Measurements from ENCODE around the gene LSM10.

DNA sequence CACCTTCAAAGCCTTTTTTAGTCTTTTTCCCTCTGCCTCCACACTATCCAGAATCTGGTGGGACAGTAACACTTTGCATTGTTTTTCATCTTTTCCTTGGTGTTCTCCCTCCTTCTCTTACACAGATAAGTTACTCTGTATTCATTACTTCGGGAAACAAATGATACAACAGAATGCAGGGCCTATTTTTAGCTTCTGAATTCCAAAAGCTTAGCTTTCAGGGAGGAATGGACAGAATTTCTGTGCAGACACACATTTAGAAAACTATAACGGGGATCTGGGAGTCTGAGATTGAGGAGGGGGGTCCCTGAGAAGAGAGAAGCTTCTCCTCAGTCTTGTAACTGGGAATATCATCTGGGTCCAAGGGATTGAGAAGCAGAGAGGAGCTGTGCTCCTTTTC lies 8.4 kb downstream of the LSM10 start:
- TF ChIP-seq POLR2A (IDR thresholded peaks at IDR 0.05) = no peak
- TF ChIP-seq, protein P1, sequence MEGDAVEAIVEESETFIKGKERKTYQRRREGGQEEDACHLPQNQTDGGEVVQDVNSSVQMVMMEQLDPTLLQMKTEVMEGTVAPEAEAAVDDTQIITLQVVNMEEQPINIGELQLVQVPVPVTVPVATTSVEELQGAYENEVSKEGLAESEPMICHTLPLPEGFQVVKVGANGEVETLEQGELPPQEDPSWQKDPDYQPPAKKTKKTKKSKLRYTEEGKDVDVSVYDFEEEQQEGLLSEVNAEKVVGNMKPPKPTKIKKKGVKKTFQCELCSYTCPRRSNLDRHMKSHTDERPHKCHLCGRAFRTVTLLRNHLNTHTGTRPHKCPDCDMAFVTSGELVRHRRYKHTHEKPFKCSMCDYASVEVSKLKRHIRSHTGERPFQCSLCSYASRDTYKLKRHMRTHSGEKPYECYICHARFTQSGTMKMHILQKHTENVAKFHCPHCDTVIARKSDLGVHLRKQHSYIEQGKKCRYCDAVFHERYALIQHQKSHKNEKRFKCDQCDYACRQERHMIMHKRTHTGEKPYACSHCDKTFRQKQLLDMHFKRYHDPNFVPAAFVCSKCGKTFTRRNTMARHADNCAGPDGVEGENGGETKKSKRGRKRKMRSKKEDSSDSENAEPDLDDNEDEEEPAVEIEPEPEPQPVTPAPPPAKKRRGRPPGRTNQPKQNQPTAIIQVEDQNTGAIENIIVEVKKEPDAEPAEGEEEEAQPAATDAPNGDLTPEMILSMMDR (IDR thresholded peaks at IDR 0.05) = no peak
